NB4 (cell line): ENCODE data around the gene PPP2R1A.
"Not testable (repeated sequence)": the region's sequence is repeated elsewhere in the genome, so short reads cannot be mapped to it uniquely, and the experiment has no call there.

ENCODE experiments used
- DNase-seq: peaks from one replicate; pipeline ENCODE4 v3.0.0; 2010; ENCODE audit warnings: low read depth
- H3K4me3 ChIP-seq: one replicate; pipeline ENCODE4 v1.5.1; 2011; ENCODE audit warnings: mild to moderate bottlenecking, low read depth, low read length, moderate library complexity
- MYC ChIP-seq: IDR thresholded peaks from 2 replicates; pipeline ENCODE4 v1.6.1; 2011; ENCODE audit warnings: low read depth, low read length
- POLR2A ChIP-seq: IDR thresholded peaks from 2 replicates; pipeline ENCODE4 v1.6.1; 2011; ENCODE audit warnings: mild to moderate bottlenecking; ENCODE audit not compliant: insufficient read length; ENCODE audit errors: extremely low read depth
- TF ChIP-seq, protein P1 (sequence below): IDR thresholded peaks from one replicate; pipeline ENCODE4 v1.5.1; 2012; ENCODE audit warnings: low read depth, low read length
- TF ChIP-seq, protein P2 (sequence below): IDR thresholded peaks from 2 replicates; pipeline ENCODE4 v1.6.1; 2011; ENCODE audit warnings: low read depth, low read length

Gene PPP2R1A

DNA sequence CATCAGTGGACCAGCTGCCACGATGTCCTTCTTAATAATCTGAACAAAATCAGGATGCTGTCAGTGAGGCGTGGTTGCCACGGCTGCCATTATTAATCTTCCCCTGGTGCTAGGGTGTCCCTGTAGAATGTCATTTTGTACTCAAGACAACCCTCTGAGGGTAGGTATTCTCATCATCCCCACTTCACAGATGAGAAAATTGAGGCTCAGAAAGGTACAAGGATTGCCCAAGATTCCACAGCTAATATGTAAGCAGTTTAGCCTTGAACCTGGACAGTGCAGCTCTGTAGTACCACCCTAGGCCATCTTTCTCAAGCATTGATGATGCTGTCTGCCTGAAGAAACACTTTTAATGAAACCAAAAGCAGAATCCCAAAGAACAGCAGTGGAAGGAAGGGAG is 8.1 kb downstream of the PPP2R1A start:
- TF ChIP-seq, protein P1, sequence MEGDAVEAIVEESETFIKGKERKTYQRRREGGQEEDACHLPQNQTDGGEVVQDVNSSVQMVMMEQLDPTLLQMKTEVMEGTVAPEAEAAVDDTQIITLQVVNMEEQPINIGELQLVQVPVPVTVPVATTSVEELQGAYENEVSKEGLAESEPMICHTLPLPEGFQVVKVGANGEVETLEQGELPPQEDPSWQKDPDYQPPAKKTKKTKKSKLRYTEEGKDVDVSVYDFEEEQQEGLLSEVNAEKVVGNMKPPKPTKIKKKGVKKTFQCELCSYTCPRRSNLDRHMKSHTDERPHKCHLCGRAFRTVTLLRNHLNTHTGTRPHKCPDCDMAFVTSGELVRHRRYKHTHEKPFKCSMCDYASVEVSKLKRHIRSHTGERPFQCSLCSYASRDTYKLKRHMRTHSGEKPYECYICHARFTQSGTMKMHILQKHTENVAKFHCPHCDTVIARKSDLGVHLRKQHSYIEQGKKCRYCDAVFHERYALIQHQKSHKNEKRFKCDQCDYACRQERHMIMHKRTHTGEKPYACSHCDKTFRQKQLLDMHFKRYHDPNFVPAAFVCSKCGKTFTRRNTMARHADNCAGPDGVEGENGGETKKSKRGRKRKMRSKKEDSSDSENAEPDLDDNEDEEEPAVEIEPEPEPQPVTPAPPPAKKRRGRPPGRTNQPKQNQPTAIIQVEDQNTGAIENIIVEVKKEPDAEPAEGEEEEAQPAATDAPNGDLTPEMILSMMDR, result no peak
- no peak for TF ChIP-seq POLR2A
- no peak for TF ChIP-seq MYC
- TF ChIP-seq, protein P2, sequence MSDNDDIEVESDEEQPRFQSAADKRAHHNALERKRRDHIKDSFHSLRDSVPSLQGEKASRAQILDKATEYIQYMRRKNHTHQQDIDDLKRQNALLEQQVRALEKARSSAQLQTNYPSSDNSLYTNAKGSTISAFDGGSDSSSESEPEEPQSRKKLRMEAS, result no peak
- no peak for DNase-seq
- no peak overlapping the region for H3K4me3 ChIP-seq

DNA sequence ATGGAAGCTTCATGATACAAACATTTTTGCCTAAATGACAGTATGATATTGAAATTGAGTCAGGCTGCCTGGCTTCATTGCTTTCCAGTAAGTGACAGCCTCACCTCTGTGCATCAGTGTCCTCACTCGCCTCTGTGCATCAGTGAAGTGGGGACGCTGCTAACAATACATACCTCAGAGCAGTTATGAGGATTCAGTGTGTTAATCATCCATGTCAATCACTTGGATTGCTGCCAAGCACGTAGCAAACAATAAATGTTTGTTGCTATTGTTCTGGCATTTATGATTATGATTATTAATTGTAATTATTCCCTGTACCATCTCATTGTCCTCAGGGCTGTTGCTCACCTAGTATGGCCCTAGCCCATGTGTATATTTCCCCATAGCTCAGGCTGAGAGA is 8.8 kb downstream of the PPP2R1A start:
- no peak overlapping the region for H3K4me3 ChIP-seq
- TF ChIP-seq, protein P1, result no peak
- no peak for TF ChIP-seq POLR2A
- no peak for TF ChIP-seq MYC
- TF ChIP-seq, protein P2, result no peak
- no peak for DNase-seq

DNA sequence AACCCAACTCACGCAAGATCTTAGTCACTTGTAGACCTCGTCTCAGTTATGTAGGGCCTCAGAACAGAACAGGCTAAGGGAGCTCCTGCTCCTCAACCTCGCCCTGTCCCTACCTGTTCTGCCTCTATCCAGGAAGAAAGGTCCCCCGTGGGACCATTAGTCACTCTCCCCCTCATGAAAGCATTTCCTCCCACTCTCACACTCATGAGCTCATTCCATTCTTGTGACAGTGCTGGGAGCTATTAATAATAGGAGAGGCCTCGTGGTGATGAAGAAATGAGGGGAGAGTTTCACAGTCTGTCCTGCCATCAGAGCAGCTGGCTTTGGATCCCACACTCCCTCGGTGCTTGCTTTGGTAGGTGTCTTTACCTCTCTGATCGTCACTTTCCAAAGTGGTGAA is 10.2 kb downstream of the PPP2R1A start:
- DNase-seq, result peak; percentile 17
- H3K4me3 ChIP-seq, result no peak overlapping the region
- TF ChIP-seq POLR2A, result no peak
- TF ChIP-seq, protein P1, result no peak
- TF ChIP-seq, protein P2, result no peak
- TF ChIP-seq MYC, result no peak

DNA sequence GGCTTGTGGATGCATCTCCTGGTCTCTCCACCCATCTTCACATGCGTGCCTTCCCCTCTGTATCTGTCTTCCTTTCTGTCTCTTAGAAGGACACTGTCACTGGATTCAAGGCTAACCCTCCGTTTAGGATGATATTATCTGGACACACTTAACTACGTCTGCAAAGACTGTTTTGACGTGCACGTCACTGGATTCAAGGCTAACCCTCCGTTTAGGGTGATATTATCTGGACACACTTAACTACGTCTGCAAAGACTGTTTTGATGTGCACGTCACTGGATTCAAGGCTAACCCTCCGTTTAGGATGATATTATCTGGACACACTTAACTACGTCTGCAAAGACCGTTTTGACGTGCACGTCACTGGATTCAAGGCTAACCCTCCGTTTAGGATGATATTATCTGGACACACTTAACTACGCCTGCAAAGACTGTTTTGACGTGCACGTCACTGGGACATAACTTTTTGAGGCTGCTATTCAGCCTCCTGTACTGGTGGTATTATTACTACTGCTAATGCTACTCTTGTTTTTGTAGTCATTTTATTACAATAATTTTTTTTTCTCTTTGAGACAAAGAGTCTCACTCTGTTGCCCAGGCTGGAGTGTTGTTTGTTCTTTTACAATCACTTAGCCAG is 11.0 kb downstream of the PPP2R1A start:
- not testable (repeated sequence) for H3K4me3 ChIP-seq, DNase-seq

DNA sequence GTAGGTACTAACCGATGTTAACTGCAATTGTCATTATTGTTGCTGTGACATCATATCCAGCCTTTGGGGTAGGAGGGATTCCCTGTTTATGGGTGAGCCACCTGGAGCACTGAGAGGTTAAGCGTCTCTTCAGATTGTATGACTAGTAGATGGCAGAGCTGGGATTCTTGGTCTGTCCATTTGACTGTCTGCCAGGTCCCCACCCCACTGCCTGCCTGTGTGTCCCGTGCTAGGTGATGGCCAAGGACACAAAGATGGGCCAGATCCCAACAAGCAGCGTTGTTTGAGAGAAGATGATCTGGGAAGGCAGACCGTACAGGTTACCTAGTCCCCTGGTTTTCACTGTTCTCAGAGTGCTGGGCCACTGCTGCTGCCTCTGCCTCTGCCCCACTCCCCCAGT is 16.6 kb downstream of the PPP2R1A start:
- H3K4me3 ChIP-seq, result no peak overlapping the region
- TF ChIP-seq MYC (no peak), POLR2A (no peak)
- TF ChIP-seq, protein P2, result no peak
- TF ChIP-seq, protein P1, result no peak

DNA sequence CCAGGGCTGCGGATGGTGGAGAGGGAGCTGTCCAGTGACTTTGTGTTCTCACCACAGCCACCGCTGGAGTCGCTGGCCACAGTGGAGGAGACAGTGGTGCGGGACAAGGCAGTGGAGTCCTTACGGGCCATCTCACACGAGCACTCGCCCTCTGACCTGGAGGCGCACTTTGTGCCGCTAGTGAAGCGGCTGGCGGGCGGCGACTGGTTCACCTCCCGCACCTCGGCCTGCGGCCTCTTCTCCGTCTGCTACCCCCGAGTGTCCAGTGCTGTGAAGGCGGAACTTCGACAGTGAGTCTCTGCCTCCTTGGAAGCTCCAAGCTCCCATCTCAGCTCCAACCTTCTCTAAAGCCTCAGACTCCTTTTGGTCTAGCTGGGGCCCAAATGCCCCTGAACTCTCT is 21.4 kb downstream of the PPP2R1A start:
- TF ChIP-seq, protein P2, result no peak
- TF ChIP-seq POLR2A, result no peak
- TF ChIP-seq, protein P1, result no peak
- no peak overlapping the region for H3K4me3 ChIP-seq
- DNase-seq, result no peak

More for the DNA sequence above, 16.6 kb downstream of the PPP2R1A start:
- no peak for DNase-seq
